NT2/D1 (cell line): ENCODE data around the gene MIGA2.

Source experiments
- SUZ12 ChIP-seq: IDR thresholded peaks from 2 replicates; pipeline ENCODE4 v1.6.1; 2011; ENCODE audit not compliant: insufficient read length, insufficient read depth; ENCODE audit errors: extremely low read depth
- YY1 ChIP-seq: IDR thresholded peaks from 2 replicates; pipeline ENCODE4 v1.6.1; 2011; ENCODE audit not compliant: insufficient read length, insufficient read depth

- TF ChIP-seq SUZ12: no peak
- no peak for TF ChIP-seq YY1
Measured at GRCh38 chr9:129103595-129103965, 67.2 kb downstream of the MIGA2 start.
